ENCODE data around the gene SPECC1.

DNA sequence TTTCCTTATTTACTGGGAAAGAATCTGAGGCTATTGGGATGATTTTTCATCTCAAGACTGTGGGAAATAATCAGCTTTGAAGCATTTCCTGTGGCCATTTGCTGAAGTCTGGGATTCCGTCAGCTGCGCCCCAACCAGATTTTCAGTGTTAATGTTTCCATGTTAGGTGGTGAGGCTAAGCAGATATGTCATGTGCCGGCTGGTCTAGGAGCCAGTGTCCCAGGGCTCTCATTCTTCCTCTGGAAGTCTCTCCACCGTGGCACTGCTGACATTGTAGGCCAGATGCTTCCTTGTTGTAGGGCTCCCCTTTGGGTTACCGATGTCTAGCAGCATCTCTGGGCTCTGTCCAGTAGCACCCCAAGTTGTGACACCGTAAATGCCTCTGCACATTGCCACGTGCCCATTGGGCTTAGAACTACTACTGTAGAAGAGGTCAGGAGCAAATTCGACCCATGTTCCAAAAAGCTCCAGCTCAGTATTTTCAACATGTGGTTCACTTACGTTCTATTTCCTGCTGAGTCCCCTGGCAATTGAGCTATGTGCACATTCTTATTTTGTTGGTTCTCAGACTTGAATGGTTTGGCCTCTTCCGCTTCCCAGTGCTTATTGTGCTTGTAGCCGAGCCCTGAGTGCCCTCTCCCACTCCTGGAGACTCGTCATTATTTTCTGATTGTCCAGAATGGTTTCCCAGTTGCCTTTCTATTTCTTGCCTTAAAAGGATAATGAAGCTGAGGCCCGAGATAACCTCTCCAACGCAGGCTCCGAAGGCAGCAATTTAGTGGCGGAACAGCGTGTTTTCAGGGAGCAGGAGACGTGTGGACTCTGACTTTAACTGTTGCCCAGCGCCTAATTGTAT is 82.2 kb downstream of the SPECC1 start:
- TF ChIP-seq GATA2 (IDR thresholded peaks at IDR 0.05; ENCODE audit: low read depth, low read length) (no peak), GATA3 (IDR thresholded peaks at IDR 0.05; ENCODE audit: low read depth, low read length) (no peak)
